Measurements from ENCODE around the gene IGFLR1. TPM values are rescaled to one million over a fixed set of nuclear protein-coding genes. Genes with fewer than 3 reads are reported as not detected.

Gene IGFLR1
- total and polyA plus RNA-seq, 4 donors: 7.0 to 59.7 (median 31.2) TPM

GRCh38 chr19:35722461-35722860 is 19.8 kb downstream of the IGFLR1 start:
- Histone ChIP-seq H3K27me3 (ENCODE audit: control insufficient read depth in 4 of 4, insufficient read depth in 4 of 4, low read length in 3 of 4) (no peaks in the 10 kb centered on the region), H3K36me3 (ENCODE audit: control insufficient read depth in 4 of 4, insufficient read depth in 3 of 4, low read depth in 1 of 4, low read length in 3 of 4) (peaks cover 45 to 63% (median 51%) of the 10 kb centered on the region in 4 donors), H3K9ac (ENCODE audit: low read depth in 1 of 2, low read length in 2 of 2) (no peak overlapping the region), H3K27ac (ENCODE audit: low read depth in 1 of 2, low read length in 2 of 2) (no peak overlapping the region), H3K4me1 (ENCODE audit: control insufficient read depth in 4 of 4, insufficient read depth in 4 of 4, low read length in 3 of 4) (peaks cover 7 to 20% (median 17%) of the 10 kb centered on the region in 4 donors), H3K4me3 (ENCODE audit: low read depth in 1 of 3, low read length in 3 of 3) (no peak overlapping the region), H3K9me3 (ENCODE audit: control insufficient read depth in 4 of 4, low read length in 3 of 4) (no peaks in the 10 kb centered on the region)
- no peak for DNase-seq (ENCODE audit: low spot score)
- 98% methylated on average over 14 of the region's 14 CpGs for WGBS
- TF ChIP-seq YY1 (IDR thresholded peaks at IDR 0.05) (no peak), ATF3 (IDR thresholded peaks at IDR 0.05) (no peak), JUND (IDR thresholded peaks at IDR 0.05) (no peak), RXRA (IDR thresholded peaks at IDR 0.05) (no peak), HNF4G (IDR thresholded peaks at IDR 0.05) (no peak), CTCF (IDR thresholded peaks at IDR 0.05; ENCODE audit: low read depth, low read length, missing input control) (no peak), SP1 (IDR thresholded peaks at IDR 0.05) (no peak), HNF4A (conservative IDR thresholded peaks at IDR 0.05) (no peak), FOXA1 (IDR thresholded peaks at IDR 0.05) (no peak), REST (IDR thresholded peaks at IDR 0.05) (no peak), NR2F2 (IDR thresholded peaks at IDR 0.05) (no peak), ZBTB33 (IDR thresholded peaks at IDR 0.05) (no peak), TAF1 (conservative IDR thresholded peaks at IDR 0.05) (no peak), EGR1 (IDR thresholded peaks at IDR 0.05; ENCODE audit: low read depth in 2 of 2) (no peak), FOXA2 (IDR thresholded peaks at IDR 0.05) (no peak)

- no peak for TF ChIP-seq RAD21 (IDR thresholded peaks at IDR 0.05)
- TF ChIP-seq FOXA2 (IDR thresholded peaks at IDR 0.05): no peak
- TF ChIP-seq NR2F2 (IDR thresholded peaks at IDR 0.05): no peak
- no peak for TF ChIP-seq TAF1 (conservative IDR thresholded peaks at IDR 0.05)
- no peak for TF ChIP-seq CTCF (IDR thresholded peaks at IDR 0.05; ENCODE audit: low read depth, low read length, missing input control)
- TF ChIP-seq HNF4G (IDR thresholded peaks at IDR 0.05): no peak
- no peak for TF ChIP-seq GABPA (IDR thresholded peaks at IDR 0.05 in 1 of 2, conservative IDR thresholded peaks at IDR 0.05 in 1 of 2)
- TF ChIP-seq EGR1 (IDR thresholded peaks at IDR 0.05; ENCODE audit: low read depth in 2 of 2): no peak
- TF ChIP-seq SP1 (IDR thresholded peaks at IDR 0.05): no peak
- no peak for TF ChIP-seq JUND (IDR thresholded peaks at IDR 0.05)
- no peak for TF ChIP-seq REST (IDR thresholded peaks at IDR 0.05)
- no peak for TF ChIP-seq RXRA (IDR thresholded peaks at IDR 0.05)
- no peak for TF ChIP-seq FOXA1 (IDR thresholded peaks at IDR 0.05)
- WGBS: 94% methylated on average over 16 of the region's 16 CpGs
- DNase-seq (ENCODE audit: low spot score): no peak
- Histone ChIP-seq H3K4me3 (ENCODE audit: low read depth in 1 of 3, low read length in 3 of 3) (no peak overlapping the region), H3K27me3 (ENCODE audit: control insufficient read depth in 4 of 4, insufficient read depth in 4 of 4, low read length in 3 of 4) (no peaks in the 10 kb centered on the region), H3K36me3 (ENCODE audit: control insufficient read depth in 4 of 4, insufficient read depth in 3 of 4, low read depth in 1 of 4, low read length in 3 of 4) (peaks cover 37 to 54% (median 44%) of the 10 kb centered on the region in 4 donors), H3K27ac (ENCODE audit: low read depth in 1 of 2, low read length in 2 of 2) (no peak overlapping the region), H3K4me1 (ENCODE audit: control insufficient read depth in 4 of 4, insufficient read depth in 4 of 4, low read length in 3 of 4) (peaks cover 7 to 22% (median 17%) of the 10 kb centered on the region in 4 donors), H3K9ac (ENCODE audit: low read depth in 1 of 2, low read length in 2 of 2) (no peak overlapping the region), H3K9me3 (ENCODE audit: control insufficient read depth in 4 of 4, low read length in 3 of 4) (no peaks in the 10 kb centered on the region)
Observed at GRCh38 chr19:35721374-35721773, 20.9 kb downstream of the IGFLR1 start.

Measured in liver (tissue), 9 donors.